Right lobe of liver (tissue), 4 donors: Measurements from ENCODE around the gene MICU1.

ENCODE experiments used
- POLR2A ChIP-seq: fragments of 450-650 bp; IDR thresholded peaks from one replicate; pipeline ENCODE4 v1.6.1; 2017; ENCODE audit warnings: antibody characterized with exemption, mild to moderate bottlenecking
- TF ChIP-seq, protein P1 (sequence below), 4 donors: fragments of 200-600 bp in 3 of 4; fragments of 450-650 bp in 1 of 4; IDR thresholded peaks; one replicate each; pipeline versions ENCODE4 v1.5.1 to v1.8.0; 2016 to 2022; ENCODE audit warnings: antibody characterized with exemption in 4 of 4, mild to moderate bottlenecking in 2 of 4
- donor health status: DM: no; HTN: no; CAD: no.
- donor health status: DM: no; HTN: no; CAD: no.
- donor health status: DM: no; HTN: yes; CAD: no.

DNA sequence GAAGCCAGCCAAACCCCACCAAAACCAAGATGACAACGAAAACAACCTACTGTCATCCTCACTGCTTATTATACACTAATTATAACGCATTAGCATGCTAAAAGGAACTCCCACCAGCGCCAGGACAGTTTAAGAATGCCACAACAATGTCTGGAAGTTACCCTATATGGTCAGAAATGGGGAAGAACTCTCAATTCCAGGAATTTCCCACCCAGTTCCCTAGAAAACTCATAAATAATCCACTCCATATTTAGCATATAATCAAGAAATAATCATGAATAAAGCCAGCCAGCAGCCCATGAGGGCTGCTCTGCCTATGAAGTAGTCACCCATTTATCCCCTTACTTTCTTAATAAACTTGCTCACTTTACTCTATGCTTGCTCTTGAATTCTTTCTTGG, 20.8 kb downstream of the MICU1 start:
- no peak for TF ChIP-seq POLR2A
- TF ChIP-seq, protein P1, sequence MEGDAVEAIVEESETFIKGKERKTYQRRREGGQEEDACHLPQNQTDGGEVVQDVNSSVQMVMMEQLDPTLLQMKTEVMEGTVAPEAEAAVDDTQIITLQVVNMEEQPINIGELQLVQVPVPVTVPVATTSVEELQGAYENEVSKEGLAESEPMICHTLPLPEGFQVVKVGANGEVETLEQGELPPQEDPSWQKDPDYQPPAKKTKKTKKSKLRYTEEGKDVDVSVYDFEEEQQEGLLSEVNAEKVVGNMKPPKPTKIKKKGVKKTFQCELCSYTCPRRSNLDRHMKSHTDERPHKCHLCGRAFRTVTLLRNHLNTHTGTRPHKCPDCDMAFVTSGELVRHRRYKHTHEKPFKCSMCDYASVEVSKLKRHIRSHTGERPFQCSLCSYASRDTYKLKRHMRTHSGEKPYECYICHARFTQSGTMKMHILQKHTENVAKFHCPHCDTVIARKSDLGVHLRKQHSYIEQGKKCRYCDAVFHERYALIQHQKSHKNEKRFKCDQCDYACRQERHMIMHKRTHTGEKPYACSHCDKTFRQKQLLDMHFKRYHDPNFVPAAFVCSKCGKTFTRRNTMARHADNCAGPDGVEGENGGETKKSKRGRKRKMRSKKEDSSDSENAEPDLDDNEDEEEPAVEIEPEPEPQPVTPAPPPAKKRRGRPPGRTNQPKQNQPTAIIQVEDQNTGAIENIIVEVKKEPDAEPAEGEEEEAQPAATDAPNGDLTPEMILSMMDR (IDR thresholded peaks at IDR 0.05) = no peak
